ENCODE measurements around the gene SLC30A9. TPM values are rescaled to one million over a fixed set of nuclear protein-coding genes. Genes with fewer than 3 reads are reported as not detected.

The SLC30A9 gene
- total RNA-seq, 4 donors from 2014 or later: 39.4 to 54.9 (median 46.7) TPM

Other genes with a start within 250 kb of the SLC30A9 start
- gene PHOX2B, start 241.8 kb upstream of the SLC30A9 start, total RNA-seq: under 1 TPM in 1 of 4 donors, not detected in 3; 0.67 TPM
- gene TMEM33, start 55.1 kb upstream of the SLC30A9 start, total RNA-seq: 10 to 100 TPM; 24.4 to 33.5 (median 26.6) TPM
- gene DCAF4L1, start 8.8 kb upstream of the SLC30A9 start, total RNA-seq: under 1 TPM in 3 of 4 donors, not detected in 1; 0.12 to 0.47 (median 0.13) TPM
- under 1 TPM in 2 of 4 donors, not detected in 2; 0.12 to 0.27 TPM for gene BEND4, start 162.1 kb downstream of the SLC30A9 start, total RNA-seq

Measured in gastroesophageal sphincter (tissue), 4 donors.